Measurements from ENCODE around the gene ARMC7.
A peak's percentile ranks its signal among the peaks of the same experiment; 100 is the strongest.
"Not testable (repeated sequence)": the region's sequence is repeated elsewhere in the genome, so short reads cannot be mapped to it uniquely, and the experiment has no call there.

ARMC7 gene
- 3.4 to 18.0 reads per million in 2 donors for total RNA-seq

DNA sequence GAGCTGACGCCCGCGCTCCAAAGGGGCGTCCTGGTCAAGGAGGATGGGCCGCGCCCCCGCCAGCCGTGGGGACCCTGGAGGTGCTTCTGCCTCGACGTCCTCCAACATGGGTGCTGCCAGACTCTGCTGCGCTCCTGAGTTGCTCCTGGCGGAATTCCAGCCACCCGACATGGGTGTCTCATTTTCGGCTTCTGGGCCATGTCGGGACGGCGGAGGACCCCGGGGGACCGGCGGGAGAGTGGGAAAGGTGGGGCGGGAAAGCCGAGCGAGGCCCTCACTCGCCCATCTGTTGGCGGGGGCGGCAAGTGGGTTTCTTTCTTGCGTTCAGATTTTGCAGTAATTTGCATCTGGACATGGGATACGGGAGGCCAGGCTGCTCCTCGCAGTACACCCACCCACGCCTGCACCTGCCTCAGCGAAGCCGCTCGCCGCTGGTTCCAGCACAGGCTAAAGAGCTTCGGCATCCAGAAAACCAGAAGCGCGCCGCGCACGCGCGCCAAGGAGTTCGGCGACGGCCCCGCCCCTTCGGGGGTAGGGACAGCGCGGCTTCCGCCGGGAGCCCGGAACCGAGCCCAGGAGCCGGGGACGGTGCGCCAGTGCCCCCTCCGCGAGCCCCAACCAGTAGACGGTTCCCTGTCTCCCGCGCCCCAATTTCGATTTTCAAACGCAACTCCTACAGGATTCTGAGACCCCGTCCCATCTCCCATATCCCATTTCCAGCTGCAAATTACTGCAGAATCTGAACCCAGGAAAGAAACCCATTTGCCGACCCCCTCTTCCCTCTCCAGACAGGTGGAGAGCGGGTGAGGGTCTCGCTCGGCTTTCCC, at the start of gene ARMC7:
Gene ARMC7 (plus strand): TSS at position 563 of the 827 bp plus-strand sequence. CDS start 320 bp downstream, outside the sequence.
- peak; percentile 86 for DNase-seq

DNA sequence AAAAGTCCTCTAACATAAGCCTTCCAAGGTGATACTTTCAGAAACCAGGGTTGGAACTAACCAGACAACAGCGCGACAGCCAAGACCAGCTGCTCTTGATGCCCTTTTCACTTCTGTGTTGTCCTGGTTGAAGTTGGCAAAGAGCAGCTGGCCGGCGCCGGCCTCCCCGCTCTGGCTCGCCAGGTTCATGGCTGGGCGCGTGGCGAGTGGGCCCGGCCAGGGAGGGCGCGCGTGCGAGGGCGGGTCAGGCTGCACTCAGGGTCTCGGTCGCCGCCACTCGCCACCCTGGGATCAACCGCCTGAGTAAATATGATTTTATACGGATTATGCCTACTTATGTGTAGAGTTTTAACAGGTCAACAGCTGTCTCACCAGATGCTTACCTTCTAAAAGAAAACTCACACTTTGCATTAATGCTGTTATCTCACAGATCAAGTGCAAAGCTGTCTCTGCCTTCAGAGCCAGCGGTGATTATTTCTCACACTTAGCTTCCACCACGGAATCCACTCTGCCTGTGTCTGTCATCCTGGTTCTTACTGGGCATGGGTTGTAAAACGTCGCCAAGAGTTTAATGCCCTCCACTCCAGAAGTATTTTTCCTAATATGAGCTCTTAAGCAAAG, 49.2 kb upstream of the ARMC7 start:
- no peak for DNase-seq

DNA sequence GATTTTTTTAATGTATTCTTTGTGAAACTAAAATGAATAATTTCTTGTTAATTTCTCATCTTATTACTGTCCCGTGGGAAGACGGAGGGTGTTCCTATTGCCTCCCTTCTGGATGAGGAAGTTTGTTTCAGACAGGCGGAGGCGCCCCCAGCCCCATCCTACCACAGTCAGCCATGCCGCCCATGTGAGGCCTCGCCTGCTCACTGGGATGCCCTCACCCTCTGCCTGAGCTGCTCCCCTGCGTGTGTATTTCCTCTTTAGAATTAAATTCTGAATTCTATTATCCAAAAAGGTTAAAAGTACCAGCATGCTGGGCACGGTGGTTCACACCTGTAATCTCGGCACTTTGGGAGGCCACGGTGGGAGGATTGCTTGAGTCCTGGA, 48.7 kb upstream of the ARMC7 start:
- no peak for DNase-seq

DNA sequence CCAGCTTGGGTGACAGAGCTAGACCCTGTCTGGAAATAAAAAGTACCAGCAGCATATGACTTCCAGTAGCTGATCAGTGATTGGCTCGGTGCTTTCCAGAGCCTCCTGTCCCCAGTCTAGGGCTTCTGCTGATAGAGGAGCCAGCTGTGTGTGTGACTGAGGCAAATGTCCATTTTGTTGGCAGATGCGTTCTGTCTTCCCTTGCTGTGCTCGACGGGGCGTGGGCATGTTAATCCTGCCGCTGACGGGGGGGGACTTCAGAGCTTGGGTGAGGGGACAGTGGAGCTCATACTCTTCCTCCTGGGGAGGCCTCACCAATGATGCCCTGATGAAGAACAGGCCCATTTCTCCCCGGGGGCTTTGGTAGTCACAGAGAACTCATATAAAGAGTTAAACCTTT, 48.2 kb upstream of the ARMC7 start:
- DNase-seq: no peak

DNA sequence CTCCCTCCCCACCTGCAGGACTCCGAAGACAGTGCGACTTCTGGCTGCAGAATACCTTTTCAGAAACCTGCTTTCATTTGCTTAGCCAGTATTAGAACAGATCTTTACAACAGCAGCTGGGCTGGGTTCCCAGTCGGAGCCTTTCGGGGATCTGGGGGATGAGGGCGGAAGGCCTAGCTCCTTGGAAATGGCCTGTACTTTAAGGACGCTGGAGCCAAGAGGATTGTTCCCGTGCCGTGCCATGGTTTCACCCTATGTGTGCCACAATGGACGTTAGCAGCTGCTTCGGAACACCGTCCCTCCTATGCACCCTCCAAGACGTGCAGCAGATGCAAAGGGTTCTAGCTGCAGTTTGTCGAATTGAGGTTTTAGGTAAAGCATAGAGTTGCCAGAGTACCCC, 46.6 kb upstream of the ARMC7 start:
- no peak for DNase-seq

DNA sequence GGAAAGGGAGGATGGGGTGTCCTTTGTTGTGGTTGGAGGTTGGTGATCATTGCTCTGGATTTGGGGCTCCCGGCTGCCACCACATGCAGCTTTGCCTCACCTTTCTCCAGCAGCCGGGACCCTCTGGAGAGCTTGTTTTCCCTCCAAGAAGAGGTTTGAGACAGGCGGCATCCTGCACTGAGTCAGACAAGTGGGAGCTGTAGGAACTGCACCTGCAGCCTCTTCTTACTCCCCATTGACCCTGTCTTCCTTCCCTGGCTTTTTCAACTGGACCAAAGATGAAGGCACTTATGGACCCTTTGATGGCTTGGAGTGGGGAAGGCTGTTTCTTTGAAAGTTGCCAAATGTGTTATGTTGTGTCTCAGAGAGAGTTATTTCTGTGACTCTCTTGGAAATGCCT, 46.1 kb upstream of the ARMC7 start:
- no peak for DNase-seq

DNA sequence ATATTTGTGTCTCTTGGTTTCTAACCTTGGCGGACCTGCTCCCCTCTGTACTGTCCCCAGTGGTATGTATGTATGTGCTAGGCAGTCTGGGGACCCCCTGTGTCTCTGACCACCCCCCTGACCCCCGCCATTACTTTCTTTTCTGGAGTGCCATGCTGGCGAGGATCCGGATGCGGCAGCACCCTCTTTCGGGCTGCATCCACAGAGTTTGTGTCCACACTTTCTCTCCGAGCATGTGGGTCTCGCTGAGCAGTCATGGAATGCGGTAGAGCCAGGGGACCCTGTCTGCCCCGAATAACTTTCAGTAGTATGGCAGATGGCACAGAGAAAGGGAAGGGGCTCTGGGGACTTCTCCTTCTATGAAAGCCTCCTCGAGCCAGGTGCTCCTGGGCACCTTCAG, 45.7 kb upstream of the ARMC7 start:
- DNase-seq: no peak

DNA sequence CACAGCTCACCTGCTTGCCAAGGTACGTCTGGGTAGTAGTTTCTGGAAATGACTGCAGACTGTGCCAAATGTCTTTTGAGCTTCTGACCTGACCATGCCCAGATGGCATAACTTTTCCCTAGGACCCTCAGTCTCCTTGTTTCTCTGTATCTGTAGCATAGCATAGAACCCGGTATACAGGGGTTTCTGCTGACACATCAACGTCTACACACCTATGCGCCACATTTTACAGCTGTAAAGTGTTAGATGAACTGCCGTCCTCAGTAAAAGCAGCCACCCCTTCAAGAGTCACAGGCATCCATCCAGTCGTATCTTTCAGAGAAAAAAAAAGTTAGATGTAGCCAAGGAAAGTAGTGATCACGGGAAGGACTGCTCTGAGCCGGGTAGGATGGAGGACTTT, 45.3 kb upstream of the ARMC7 start:
- DNase-seq: no peak

DNA sequence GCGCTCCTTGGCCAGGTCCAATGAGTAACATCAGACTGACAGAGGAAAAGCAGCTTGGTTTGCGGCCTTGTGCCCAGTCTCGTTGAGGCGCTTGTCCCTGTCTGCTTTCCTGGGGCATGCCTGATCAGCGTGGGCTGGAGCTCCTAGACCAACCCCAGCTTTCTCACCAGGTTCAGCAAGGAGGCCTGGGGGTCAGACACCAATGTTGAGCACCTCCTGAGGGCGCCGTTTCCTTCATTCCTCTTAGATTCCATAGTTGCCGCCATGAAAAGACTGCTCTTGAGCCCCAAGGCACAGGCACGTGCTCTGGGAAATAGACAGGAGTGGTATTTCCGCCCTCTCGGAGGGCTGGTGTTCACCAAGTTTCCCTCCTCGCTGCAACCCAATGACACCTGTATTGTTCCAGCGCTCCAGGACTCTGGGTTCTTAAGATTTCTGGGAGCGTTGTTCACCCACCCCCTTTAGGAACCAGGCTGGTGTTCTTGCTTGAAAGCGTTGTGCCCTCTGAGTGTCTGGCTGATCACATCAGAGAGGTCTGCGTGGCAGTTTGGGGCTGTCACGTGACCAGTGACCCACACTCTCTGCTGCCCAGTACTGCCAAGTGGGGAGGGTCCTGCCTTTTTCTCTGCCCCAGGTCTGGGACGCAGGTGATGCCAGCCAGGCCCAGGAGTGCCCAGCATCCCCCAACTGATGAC, 44.8 kb upstream of the ARMC7 start:
- DNase-seq: no peak

DNA sequence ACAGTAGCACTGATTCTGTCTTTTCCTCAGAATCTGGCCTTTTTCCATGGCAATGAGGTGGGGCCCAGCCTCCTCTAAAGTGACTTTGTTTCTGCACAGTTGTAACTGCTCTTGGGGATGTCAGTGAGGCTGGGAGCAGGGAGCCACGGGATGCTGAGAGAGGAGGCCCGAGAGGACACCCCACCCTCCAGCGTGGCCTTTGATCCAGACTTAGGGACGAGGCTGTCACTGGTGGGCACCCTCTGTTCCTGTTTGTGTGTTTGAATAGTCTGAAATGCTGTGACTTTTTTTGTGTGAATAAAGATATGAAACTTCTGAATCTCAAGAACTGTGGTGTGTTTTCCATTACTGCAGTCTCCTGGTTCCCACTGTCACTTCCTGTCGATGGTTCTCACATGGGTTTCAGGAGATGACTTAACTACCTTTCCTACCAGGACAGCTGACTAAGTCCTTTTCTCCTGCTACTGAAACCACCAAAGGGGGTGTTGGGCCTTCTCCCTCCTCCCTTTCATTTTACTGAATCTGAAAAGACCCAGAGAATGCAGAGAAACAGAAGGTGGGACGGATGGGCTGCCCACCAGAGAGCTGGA, 44.1 kb upstream of the ARMC7 start:
- no peak for DNase-seq

DNA sequence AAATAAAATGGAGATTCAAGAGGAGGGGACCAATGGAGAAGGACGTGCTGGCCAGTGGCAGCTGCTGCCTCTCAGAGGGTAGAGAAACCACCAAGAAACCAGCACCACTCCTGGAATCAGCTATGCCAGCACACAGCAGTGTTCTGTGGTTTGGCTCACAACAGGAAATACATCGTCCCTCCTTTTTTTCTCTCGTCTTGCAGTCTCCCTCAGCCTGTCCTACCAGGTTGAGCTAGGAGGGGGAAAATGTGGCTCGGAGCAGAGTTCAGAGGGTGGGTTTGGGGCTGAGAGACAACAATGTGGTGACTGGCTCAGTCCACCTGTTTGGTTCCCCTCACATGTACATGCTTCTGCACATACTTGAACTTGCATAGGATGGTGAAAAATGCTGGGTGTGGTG, 41.9 kb upstream of the ARMC7 start:
- DNase-seq: no peak

DNA sequence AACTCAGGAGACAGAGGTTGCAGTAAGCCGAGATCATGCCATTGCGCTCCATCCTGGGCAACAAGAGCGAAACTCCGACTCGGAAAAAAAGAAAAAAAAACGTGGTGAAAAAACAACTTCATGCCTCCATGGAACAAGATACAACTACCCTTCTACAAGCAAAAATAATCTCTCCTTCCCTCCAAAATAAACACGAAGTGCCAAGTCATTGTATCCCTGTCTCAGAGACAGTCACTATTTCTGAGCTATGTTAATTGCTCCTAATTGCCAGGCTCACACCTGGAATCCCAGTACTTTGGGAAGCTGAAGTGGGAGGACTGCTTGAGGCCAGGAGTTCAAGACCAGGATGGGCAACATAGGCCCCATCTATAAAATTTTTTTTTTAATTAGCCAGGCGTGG, 41.0 kb upstream of the ARMC7 start:
- no peak for DNase-seq

DNA sequence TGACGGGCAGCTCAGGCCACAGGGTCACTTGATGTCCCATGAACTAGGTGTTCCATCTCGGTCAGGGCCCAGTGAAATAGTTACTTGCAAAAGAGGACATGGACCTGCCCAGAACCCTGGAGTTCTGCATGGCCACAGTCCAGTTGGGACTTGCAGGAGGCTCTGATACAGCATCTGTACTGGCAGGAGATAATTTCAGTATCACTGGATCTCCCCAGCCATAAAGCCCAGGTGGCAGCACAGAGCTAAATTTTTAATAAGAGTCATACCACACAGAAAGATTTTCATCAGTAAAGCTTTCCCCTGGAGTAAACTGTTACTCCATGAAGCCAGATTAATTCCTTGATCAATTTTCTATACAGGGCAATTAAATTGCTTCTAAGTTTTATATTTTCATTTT, 40.0 kb upstream of the ARMC7 start:
- DNase-seq: no peak

DNA sequence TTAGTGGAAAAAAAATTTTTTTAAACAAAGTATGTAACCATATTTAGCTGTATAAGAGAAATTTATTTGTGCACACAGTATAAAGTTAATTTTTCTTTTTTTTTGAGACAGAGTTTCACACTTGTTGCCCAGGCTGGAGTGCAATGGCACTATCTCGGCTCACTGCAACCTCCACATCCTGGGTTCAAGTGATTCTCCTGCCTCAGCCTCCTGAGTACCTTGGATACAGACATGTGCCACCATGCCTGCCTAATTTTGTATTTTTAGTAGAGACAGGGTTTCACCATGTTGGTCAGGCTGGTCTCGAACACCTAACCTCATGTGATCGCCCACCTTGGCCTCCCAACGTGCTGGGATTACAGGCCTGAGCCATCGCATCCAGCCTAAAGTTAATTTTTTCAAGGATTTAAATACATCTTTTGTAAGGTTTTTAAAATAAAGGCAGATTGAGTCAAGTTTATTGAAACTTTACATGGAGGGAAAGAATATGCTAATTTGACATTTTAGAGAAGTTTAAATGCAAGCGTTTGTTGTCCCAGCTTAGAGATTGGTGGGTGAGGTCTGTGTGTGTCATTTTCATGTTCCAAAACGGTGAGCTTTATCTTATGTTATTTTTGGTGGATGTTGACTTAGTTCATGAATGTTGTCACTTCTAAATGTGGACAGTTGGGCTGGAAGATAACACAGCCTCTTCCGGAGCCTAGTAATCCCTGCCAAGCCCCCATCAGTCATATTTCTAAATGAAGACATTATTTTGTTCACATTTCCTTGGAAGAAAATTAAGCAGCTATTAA, 38.1 kb upstream of the ARMC7 start:
- DNase-seq: not testable (repeated sequence)

DNA sequence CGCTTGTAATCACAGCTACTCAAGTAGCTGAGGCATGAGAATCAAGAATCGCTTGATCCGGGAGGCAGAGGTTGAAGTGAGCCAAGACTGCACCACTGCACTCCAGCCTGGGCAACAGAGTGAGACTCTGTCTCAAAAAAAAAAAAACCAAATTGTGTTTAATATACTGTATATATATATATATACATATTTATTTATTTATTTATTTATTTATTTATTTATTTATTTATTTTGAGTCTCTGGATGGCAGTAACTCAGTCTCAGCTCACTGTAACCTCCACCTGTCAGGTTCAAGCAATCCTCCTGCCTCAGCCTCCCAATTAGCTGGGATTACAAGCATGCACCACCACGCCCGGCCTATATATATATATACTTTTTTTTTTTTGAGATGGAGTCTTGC, 36.9 kb upstream of the ARMC7 start:
- DNase-seq: not testable (repeated sequence)

DNA sequence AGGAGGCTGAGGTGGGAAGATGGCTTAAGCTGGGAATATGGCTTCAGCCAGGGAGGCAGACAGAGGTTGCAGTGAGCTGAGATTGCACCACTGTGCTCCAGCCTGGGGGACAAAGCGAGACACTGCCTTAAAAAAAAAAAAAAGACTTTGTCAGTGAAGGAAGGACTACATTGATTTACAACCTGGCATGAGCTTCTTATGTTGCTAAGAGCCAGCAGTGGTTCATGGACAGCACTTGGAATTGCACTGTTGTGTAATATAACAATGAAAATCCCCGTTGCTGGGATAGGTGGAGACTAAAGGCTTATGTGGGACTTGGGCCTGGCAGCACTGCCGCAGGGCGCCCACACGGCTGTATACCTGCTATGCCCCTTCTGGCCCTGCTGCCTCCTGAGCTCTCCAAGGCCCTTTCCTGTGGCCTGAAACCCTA, 36.1 kb upstream of the ARMC7 start:
- no peak for DNase-seq

DNA sequence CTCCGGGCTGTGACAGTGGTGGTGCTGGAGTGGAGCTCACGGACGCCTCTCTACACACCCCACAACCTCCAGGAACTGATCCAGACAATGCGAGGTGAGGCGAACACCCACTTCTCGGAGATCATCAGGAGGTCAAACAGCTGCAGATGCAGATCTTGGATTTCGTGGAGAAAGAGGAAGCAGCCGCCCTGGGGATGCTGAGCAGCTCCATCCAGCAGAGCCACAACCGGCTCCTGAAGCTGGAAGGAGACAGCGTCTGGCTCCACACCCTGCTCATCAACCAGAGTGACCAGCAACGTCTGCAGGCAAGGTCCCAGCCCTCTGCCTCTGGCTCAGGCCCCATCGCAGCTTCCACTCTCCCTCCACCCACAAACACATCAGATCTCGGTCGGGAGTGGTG, 35.2 kb upstream of the ARMC7 start:
- no peak for DNase-seq

DNA sequence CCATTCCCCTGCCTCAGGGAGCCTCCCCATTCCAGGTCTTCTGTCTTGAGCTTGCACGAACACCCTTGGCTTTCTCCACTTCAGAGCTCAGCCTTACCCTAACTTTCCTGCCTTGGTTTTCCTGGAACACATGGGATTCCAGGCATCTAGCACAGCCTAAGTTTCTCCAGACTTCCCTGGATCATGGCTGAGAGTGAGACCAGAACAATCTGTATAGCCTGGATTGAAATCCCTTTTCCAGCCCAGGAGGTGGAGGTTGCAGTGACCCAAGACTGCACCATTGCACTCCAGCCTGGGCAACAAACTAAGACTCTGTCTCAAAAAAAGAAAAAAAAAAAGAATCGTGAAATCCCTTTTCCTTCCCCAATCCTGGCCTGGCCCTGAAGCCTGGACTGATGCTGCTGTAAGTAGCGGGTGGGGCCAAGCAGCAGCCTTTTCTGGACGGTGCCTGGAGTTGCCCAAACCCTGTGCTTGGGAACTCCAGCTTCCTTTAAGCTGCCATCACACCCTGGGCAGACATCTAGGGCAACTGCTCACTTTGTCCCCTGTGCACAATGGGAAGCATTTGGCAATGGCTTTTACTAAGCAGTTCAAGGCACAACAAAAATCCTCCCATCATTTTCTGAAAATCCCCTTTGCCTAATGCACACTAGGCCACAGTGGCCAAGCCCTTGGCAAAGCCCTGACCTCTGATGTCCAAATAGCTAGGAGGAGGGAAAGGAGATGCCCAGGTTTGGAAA, 34.0 kb upstream of the ARMC7 start:
- no peak for DNase-seq

DNA sequence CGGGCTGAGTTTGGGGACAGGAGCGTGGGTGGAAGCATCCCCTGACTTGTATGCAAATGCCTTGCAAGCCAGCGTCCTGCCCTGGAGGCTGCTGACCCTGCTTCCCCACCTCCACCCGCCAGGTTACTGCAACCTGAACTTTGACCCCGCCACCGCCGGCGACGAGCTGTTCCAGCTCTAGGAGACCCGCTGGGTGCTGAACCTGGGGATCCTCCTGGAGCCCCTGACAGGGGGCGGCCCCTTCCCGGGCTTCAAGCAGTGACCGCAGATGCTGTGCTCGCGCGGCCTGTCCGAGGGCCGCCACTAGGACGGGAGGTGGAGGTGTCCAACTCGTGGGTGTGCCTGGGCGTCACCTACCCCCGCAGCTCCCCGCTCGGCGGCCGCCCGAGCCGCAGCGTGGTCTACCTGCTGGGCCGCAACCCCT, 32.7 kb upstream of the ARMC7 start:
- no peak for DNase-seq

DNA sequence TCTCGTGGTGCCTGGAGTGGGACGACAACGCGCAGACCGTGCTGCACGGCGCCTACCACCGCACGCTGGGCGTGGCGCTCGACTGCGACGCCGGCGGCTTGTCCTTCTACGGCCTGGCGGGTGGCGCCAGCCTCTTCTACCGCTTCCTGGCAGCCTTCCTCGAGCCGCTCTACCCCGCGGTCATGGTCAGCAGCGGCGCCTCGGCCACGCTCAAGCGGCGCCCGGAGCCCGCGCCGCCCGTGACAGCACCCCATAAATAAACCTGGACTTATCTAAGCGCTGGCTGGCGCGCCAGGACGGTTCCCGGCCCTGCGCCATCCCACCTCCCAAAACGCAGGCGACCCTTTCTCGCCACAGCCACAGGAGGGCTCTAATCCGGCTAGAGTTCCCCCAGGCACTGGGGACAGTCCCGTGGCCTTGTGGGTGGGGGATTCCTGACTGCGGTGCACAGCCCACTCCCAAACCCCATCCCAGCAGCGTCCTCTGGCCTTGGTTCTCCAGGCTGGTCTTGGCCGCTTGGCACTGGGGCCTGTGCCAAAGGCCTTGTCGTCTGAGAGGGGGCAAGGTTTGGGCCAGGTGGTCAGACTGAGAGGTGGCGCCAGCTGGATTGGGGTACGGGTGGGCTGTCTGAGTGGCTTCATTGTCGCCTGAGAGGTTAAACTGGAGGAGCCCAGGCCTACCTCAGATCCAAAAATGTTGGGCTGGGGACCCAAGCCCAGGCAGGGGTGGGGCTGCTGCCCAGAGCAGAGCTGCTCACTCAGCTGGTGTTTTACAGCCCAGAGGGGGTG, 32.1 kb upstream of the ARMC7 start:
- peak; percentile 23 for DNase-seq
